PC-9 (cell line): Measurements from ENCODE around the gene PRRC2B.

Experiments used
- CTCF ChIP-seq: fragments of 200-600 bp; sonication (generic); conservative IDR thresholded peaks from 2 replicates; pipeline ENCODE4 v1.6.1; 2017; ENCODE audit warnings: mixed run types, antibody characterized with exemption, mild to moderate bottlenecking, moderate library complexity
- EZH2 ChIP-seq: fragments of 200-600 bp; sonication (generic); IDR thresholded peaks from 2 replicates; pipeline ENCODE4 v1.8.0; 2017; ENCODE audit warnings: antibody characterized with exemption, low read depth

- TF ChIP-seq CTCF (no peak), EZH2 (no peak)
Observed at GRCh38 chr9:131454028-131454427, 60.1 kb downstream of the PRRC2B start.
